HG02840 (cell line): ENCODE measurements around the gene PPIG.
"Not testable (repeated sequence)": the region's sequence is repeated elsewhere in the genome, so short reads cannot be mapped to it uniquely, and the experiment has no call there.

Experiments
- ATAC-seq: cut with Tn5 transposase; IDR thresholded peaks from one replicate; pipeline ENCODE4 v1.9.1; 2021; ENCODE audit warnings: mild to moderate bottlenecking, moderate library complexity, moderate number of reproducible peaks; ENCODE audit not compliant: unreplicated experiment, low FRiP score

The PPIG gene

GRCh38 chr2:169584005-169584877 lies at the start of gene PPIG:
PPIG (plus strand) TSS chr2:169584351; CDS start chr2:169604042, 19,691 bp downstream.
- ATAC-seq, result peak; percentile 88

GRCh38 chr2:169539460-169539859 lies 44.7 kb upstream of the PPIG start:
- ATAC-seq, result not testable (repeated sequence)

- no peak for ATAC-seq
These were observed 44.0 kb upstream of the PPIG start for GRCh38 chr2:169540146-169540545.

- no peak for ATAC-seq
These were observed 41.7 kb upstream of the PPIG start for GRCh38 chr2:169542433-169542832.

- ATAC-seq, result no peak
These were observed 37.4 kb upstream of the PPIG start for GRCh38 chr2:169546756-169547155.

GRCh38 chr2:169561364-169561763 lies 22.8 kb upstream of the PPIG start:
- ATAC-seq, result no peak

- not testable (repeated sequence) for ATAC-seq
These were observed 22.1 kb upstream of the PPIG start for GRCh38 chr2:169562084-169562483.

GRCh38 chr2:169562519-169562918 lies 21.6 kb upstream of the PPIG start:
- ATAC-seq, result no peak

GRCh38 chr2:169565686-169566085 lies 18.5 kb upstream of the PPIG start:
- no peak for ATAC-seq

GRCh38 chr2:169569948-169570347 lies 14.2 kb upstream of the PPIG start:
- ATAC-seq, result no peak

- not testable (repeated sequence) for ATAC-seq
These were observed 13.4 kb upstream of the PPIG start for GRCh38 chr2:169570752-169571151.

GRCh38 chr2:169571571-169571970 lies 12.6 kb upstream of the PPIG start:
- ATAC-seq, result no peak

GRCh38 chr2:169572189-169572588 lies 12.0 kb upstream of the PPIG start:
- ATAC-seq, result no peak

- no peak for ATAC-seq
These were observed 11.4 kb upstream of the PPIG start for GRCh38 chr2:169572821-169573159.

GRCh38 chr2:169573160-169573973 lies 10.8 kb upstream of the PPIG start, which contains the start of gene FASTKD1:
FASTKD1 (minus strand) TSS chr2:169573865; CDS start chr2:169572029, 1,836 bp downstream.
- peak; percentile 98 for ATAC-seq

GRCh38 chr2:169573974-169574299 lies 10.2 kb upstream of the PPIG start:
- ATAC-seq, result no peak

GRCh38 chr2:169574539-169574938 lies 9.6 kb upstream of the PPIG start:
- not testable (repeated sequence) for ATAC-seq

- not testable (repeated sequence) for ATAC-seq
These were observed 8.9 kb upstream of the PPIG start for GRCh38 chr2:169575264-169575663.

- ATAC-seq, result no peak
These were observed 5.1 kb upstream of the PPIG start for GRCh38 chr2:169579044-169579443.

GRCh38 chr2:169582552-169583266 lies 1.4 kb upstream of the PPIG start:
- not testable (repeated sequence) for ATAC-seq

- ATAC-seq, result no peak
These were observed 633 bp upstream of the PPIG start for GRCh38 chr2:169583518-169583917.
